CD4-positive, alpha-beta T cell treated with Interleukin-15 for 4 hours (primary cell): Measurements from ENCODE around the gene CCDC80.
A peak's percentile ranks its signal among the peaks of the same experiment; 100 is the strongest.
"Not testable (repeated sequence)": the region's sequence is repeated elsewhere in the genome, so short reads cannot be mapped to it uniquely, and the experiment has no call there.

Experiments used
- DNase-seq: peaks from one replicate; pipeline ENCODE4 v3.0.0-alpha.2; 2020; ENCODE audit warnings: low spot score

CCDC80 gene

GRCh38 chr3:112665009-112665408 is 24.1 kb upstream of the CCDC80 start:
- DNase-seq: not testable (repeated sequence)

GRCh38 chr3:112656043-112656442 is 15.1 kb upstream of the CCDC80 start:
- DNase-seq: no peak

GRCh38 chr3:112654979-112655378 is 14.0 kb upstream of the CCDC80 start:
- DNase-seq: no peak

DNA sequence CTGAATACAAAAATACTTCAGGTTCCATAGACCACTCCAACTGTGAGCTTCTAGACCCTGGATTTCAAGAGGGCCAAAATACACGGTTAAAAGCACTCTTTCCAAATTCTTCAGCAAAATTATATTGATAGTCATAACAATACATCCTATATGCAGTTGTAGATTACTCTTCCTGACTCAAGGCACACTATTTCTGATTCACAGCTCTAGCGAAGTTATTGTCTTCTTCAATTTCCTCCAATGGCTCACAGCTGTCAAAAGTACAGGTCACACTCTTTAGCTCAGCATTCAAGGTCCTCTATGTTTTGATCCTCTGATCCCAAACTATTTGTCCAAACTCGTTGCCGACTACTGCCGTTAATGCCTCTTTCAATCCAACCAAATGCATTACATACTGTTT is 13.5 kb upstream of the CCDC80 start:
- DNase-seq: no peak

- DNase-seq: no peak
Measured at GRCh38 chr3:112653881-112654300, 12.9 kb upstream of the CCDC80 start.

DNA sequence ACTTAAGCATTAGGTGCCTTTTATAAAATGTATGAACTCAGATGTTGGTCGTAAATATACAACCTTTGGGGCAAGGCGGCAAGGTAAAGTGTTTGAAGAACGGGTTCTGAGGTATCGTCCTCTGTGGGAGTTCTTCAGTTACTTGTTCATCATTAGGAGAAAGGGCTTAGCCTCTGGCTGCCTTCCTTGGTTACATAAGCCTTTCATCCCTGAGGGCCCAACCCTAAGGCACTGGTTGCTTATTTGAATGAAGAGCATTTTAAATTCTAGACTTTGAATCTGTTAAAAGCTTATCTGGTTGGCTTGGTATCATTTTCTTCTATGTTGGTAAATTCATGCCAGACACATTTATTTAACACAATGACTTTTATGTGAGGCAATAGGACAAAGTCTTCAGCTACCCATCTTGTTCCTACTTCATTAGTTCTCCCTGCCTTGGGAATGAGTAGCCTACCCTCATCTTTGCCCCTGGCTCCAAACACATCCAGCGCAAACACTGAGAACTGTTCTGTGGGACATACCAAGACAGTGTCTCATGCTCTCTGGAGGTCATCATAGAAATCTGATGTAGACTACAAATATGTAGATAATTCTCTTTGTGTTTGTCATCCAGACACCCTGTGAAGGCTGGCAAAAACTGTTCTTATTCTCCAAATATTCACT is 12.4 kb upstream of the CCDC80 start:
- no peak for DNase-seq

- no peak for DNase-seq
Measured at GRCh38 chr3:112651516-112651915, 10.6 kb upstream of the CCDC80 start.

GRCh38 chr3:112651071-112651470 is 10.1 kb upstream of the CCDC80 start:
- DNase-seq: no peak

GRCh38 chr3:112650482-112650881 is 9.5 kb upstream of the CCDC80 start:
- no peak for DNase-seq

GRCh38 chr3:112649478-112649735 is 8.5 kb upstream of the CCDC80 start:
- DNase-seq: no peak

GRCh38 chr3:112647122-112647521 is 6.2 kb upstream of the CCDC80 start:
- no peak for DNase-seq

- no peak for DNase-seq
Measured at GRCh38 chr3:112646623-112647022, 5.7 kb upstream of the CCDC80 start.

DNA sequence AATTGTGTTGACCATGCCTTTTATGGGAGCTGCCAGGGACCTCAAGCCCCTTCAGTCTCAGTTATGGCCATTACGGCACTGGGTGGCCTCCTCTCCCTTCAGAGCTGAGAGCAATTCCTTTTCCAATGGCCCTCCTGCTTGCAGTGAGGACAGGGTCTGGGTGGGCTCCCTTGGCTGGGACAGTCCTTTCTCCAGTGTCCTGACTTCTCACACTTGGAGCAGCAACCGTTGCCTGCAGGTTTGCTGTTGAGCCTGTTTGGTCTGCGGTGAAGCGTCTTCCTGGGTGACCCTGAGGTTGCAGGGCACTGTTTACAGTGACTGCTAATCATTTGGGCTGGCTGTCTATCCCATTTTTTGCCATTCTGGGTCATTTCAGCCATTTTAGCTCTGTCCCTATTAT is 3.5 kb upstream of the CCDC80 start:
- DNase-seq: no peak

DNA sequence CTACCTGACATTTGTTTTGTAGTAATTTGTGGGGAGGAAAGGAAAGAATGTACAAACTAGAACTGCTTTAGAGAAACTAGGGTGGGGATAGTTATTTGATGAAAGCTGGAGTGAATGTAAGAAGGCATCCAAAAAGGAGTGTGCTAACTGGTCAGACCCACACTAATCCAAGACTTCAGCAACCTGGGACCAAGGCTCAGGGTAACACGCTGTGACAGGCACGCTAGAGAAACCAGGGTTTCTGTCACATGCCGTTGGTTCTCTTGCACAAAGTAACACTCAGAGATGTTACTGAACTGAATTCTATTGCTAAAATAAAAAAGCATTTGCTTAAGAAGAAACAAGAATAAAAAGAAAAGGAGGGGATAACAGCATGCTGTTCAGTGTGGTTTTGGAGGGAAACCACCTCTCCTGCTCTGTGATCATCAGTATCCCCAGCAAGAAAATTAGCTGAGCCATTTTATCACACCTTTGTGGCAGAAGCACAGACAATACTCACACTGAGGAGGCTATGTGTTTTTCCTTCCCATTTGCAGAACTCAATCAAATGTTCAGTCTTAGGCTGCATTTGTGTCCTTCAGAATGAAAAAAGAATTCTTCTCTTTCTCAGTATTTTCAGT is 2.8 kb upstream of the CCDC80 start:
- DNase-seq: peak; percentile 20

- DNase-seq: peak; percentile 83
Measured at GRCh38 chr3:112642912-112643506, 2.1 kb upstream of the CCDC80 start.

DNA sequence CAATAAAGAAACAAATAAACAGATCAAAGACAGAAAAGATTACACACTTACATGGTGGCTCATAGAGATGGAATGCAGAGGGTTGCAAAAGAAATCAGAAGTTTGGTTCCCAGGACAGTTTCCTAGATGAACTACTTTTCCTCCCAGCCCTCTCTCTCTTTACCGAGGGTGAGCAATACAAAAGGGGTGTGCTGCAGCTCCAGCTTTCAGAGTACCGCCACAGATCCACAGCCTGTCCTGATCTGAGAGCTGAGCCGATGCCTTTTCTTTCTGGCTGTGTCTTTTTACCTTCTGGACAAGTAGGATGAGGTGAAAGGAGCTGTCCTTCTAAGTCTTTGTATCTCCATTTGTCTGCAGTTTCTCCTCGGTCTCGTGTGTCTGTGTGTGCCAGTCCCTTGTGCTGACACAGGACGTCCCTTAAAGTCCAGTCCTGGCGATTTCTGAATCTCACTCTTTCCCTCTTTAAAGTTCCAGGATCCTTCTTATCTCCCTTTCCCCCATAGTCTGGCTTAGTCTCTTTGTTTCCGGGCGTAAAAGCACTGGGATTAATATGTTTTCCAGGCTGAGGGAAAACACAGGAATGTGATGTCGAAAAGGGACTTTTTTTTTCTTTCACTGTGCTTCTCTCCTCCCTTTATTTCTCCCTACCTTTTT is 540 bp downstream of the CCDC80 start:
- DNase-seq: no peak

DNA sequence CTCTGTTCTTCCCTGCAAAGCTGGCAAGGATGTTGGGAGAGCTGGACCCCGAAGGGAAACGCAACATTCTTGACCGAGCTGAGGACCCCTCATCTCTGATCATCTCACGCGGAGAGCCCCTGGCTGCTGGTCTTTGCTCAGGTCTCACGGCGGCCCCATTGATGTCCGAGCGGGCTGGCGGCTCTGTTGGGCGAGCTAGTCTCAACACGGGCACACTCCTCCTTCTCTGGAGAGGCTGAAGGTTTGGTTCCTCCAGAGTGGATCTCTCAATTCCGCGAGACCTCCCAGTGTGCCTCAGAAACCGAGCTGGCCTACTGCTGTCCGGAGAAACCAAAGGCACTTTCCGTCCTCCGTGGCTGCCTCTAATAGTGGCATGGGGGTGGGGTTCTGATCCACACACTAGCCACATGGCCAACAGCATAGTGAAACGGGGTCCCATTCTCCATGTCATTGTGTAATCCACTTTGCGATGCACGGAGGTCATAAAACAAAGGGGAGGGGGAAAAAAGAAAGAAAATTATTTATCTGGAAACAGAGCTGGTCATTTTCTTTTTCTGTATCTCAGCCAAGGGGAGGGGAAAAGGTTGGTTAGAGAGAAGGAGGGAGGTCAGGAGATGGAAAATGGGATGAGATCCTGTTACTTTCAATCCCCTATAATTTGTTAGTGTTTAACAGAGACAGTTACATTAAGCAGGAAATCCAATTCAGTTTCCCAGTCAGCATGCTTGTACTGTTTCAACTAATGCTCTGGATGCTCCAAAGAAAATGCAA is 1.3 kb downstream of the CCDC80 start:
- DNase-seq: no peak

DNA sequence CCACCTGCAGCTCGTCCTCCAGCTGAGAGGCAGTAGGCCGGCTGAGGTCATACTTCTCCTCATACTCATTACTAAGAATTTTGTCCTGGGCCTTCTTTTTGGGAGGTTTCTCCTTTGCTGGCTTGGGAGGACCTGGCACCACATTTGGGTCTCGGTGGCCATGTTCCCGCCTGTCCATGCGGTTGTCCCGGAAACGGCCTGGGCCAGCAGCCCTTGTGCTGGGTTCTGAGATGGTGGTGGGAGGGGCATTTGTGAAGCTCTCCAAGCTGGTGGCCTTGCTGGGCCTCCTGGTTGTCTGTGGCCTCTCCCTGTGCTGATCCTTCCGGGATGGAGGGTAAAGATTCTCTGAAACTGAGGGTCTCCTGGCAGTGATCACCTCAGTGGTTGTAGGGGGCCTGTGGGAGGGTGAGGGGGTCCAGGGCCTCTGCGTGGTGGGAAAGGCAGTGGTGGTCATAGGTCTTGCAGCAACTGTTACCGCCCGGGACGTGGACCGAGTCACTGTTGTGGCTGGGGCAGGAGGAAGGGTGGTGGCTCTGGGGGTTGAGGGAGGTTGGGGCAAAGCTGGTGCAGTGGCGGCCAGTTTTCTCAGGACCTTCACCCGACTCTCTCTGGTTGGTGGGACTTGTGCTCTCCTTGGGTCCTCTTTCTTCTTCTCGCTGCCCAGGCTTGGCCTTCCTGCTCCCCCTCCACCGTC is 2.5 kb downstream of the CCDC80 start:
- no peak for DNase-seq

DNA sequence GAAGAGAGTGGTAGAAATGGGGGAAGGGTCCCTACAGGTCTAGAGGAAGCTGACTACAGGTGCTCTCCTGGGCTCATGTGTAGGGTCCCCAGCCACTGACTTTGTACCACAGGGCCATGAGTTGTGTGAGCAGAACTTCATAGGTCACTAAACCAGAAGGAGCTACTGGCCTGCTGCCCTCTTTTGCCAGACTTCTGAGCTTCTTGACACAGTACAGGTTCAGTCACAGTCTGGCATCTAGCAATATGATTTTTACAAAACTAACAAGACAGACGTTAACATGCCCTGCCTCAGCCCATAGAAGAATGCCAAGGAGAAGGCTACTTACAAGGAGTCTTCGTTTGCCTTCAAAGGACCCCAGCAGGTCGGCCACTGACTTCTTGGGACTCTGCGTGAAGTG is 3.2 kb downstream of the CCDC80 start:
- DNase-seq: no peak

DNA sequence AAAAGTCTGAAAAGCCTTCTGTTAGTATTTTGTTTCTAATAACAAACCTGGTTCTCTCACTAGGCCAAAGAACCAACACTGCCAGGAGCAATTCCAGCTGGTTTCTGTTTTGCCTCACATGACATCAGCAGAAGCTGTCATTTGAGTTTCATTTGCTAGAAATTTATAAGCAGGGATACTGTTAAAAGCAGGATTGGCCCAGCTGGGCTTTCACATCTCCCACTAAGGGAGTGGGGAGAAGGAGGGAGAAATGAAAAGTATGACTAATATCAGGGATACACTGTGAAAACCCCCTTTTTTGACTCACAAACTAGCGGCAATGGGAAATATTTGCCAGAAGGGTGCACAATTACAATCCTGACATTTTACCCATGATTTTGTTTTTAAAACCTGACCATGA is 5.3 kb downstream of the CCDC80 start:
- DNase-seq: no peak

DNA sequence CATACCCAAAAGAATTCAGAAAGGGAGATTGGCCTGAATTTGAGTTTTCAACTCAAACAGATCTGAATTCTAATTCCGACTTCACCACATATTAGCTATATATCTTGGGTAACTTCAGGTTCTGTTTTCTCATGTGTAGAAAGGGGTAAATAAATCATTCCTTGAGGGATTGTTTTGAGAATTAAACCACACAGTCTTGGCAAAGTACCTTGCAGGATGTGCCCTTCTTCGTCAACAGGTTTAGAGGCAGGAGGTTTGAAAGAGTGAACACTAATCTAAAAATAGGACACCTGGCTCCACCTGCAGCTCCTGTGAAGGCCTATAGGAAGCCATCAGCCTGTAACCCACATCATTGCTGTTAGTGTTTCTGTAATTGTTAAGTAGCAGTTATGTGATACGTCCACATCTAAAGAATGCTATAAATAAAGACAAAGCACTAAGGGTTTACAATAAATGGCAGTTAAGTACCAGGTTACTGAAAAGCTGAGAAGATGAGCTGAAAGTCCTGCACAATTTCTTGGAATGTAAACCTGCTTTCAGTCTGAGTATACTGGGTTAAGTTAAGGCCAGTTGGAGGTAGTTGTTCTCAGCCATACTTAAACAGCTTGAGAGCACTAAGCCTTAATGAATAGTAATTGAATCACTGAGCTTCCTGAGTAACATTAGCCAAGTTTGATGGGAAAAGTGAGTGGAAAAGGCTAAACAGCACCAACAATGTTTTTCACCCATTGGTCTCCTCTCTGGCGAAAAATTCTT is 6.0 kb downstream of the CCDC80 start:
- no peak for DNase-seq
